Measurements from ENCODE around the gene GRAMD1B.
"Not testable (repeated sequence)": the region's sequence is repeated elsewhere in the genome, so short reads cannot be mapped to it uniquely, and the experiment has no call there.

DNA sequence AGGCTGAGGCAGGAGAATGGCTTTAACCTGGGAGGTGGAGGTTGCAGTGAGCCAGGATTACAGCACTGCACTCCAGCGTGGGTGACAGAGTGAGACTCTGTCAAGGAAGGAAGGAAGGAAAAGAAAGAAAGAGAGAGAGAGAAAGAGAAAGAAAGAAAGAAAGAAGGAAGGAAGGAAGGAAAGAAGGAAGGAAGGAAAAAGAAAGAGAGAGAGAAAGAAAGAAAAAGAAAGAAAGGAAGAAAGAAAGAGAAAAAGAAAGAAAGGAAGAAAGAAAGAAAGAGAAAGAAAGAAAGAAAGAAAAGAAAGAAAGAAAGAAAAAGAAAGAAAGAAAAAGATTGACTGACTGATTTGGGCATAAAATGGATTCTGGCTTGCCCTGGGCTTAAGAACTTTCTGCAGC lies 36.1 kb downstream of the GRAMD1B start:
- TF ChIP-seq POLR2A (IDR thresholded peaks at IDR 0.05; ENCODE audit: low read length); GATA1 (IDR thresholded peaks at IDR 0.05; ENCODE audit: low read depth, low read length): not testable (repeated sequence)

Measured in erythroblast (primary cell).